Measurements from ENCODE around the gene CAV1. TPM values are rescaled to one million over a fixed set of nuclear protein-coding genes. Genes with fewer than 3 reads are reported as not detected.

CAV1 gene
- total and polyA plus RNA-seq, 2 experiments from 2014 or later, result 16.0 to 21.1 TPM

DNA sequence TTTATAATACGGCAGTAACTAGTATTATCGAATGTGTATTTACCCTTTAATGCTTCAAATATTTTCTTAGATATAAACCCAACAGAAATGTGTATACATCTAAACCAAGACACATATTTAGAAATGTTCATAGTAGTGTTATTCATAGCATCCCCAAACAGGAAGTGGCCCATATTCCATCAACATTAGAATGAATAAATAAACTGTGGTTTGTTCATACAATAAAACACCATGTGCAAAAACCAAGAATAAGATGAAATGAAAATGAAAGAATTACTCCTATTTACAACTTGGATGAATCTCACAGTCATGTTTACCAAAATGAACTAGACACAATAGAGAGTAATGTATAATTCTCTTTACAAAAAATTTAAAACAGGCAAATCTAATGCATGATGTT, 34.5 kb upstream of the CAV1 start:
- Histone ChIP-seq H3K27me3 (ENCODE audit: insufficient read depth) (no peaks in the 10 kb centered on the region), H3K79me2 (replicated peaks; ENCODE audit: insufficient read depth) (no peaks in the 10 kb centered on the region), H3F3A (replicated peaks; ENCODE audit: low read depth) (no peaks in the 10 kb centered on the region), H3K4me1 (ENCODE audit: insufficient read depth) (peaks cover 5% of the 10 kb centered on the region; the same call in 1 of the 2 replicates), H3K4me3 (no peak overlapping the region), H3K4me2 (no peak overlapping the region), H3K9me2 (ENCODE audit: insufficient read depth) (no peaks in the 10 kb centered on the region), H2AFZ (no peak overlapping the region), H3K36me3 (ENCODE audit: insufficient read depth) (no peaks in the 10 kb centered on the region), H3K27ac (ENCODE audit: low read depth) (no peak overlapping the region), H4K20me1 (replicated peaks; ENCODE audit: insufficient read depth) (no peaks in the 10 kb centered on the region)
- DNase-seq (ENCODE audit: low spot score) (no peak), ATAC-seq (no peak)
- no peak for TF ChIP-seq NANOG (IDR thresholded peaks at IDR 0.05; ENCODE audit: borderline replicate concordance)
- TF ChIP-seq POLR2AphosphoS5 (IDR thresholded peaks at IDR 0.05; ENCODE audit: low read depth), result no peak
- TF ChIP-seq, protein P1, sequence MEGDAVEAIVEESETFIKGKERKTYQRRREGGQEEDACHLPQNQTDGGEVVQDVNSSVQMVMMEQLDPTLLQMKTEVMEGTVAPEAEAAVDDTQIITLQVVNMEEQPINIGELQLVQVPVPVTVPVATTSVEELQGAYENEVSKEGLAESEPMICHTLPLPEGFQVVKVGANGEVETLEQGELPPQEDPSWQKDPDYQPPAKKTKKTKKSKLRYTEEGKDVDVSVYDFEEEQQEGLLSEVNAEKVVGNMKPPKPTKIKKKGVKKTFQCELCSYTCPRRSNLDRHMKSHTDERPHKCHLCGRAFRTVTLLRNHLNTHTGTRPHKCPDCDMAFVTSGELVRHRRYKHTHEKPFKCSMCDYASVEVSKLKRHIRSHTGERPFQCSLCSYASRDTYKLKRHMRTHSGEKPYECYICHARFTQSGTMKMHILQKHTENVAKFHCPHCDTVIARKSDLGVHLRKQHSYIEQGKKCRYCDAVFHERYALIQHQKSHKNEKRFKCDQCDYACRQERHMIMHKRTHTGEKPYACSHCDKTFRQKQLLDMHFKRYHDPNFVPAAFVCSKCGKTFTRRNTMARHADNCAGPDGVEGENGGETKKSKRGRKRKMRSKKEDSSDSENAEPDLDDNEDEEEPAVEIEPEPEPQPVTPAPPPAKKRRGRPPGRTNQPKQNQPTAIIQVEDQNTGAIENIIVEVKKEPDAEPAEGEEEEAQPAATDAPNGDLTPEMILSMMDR (conservative IDR thresholded peaks at IDR 0.05; ENCODE audit: low read depth in 2 of 2), result no peak
- TF ChIP-seq EZH2 (IDR thresholded peaks at IDR 0.05; ENCODE audit: low read depth, unreplicated experiment), result no peak
- TF ChIP-seq, protein P2, sequence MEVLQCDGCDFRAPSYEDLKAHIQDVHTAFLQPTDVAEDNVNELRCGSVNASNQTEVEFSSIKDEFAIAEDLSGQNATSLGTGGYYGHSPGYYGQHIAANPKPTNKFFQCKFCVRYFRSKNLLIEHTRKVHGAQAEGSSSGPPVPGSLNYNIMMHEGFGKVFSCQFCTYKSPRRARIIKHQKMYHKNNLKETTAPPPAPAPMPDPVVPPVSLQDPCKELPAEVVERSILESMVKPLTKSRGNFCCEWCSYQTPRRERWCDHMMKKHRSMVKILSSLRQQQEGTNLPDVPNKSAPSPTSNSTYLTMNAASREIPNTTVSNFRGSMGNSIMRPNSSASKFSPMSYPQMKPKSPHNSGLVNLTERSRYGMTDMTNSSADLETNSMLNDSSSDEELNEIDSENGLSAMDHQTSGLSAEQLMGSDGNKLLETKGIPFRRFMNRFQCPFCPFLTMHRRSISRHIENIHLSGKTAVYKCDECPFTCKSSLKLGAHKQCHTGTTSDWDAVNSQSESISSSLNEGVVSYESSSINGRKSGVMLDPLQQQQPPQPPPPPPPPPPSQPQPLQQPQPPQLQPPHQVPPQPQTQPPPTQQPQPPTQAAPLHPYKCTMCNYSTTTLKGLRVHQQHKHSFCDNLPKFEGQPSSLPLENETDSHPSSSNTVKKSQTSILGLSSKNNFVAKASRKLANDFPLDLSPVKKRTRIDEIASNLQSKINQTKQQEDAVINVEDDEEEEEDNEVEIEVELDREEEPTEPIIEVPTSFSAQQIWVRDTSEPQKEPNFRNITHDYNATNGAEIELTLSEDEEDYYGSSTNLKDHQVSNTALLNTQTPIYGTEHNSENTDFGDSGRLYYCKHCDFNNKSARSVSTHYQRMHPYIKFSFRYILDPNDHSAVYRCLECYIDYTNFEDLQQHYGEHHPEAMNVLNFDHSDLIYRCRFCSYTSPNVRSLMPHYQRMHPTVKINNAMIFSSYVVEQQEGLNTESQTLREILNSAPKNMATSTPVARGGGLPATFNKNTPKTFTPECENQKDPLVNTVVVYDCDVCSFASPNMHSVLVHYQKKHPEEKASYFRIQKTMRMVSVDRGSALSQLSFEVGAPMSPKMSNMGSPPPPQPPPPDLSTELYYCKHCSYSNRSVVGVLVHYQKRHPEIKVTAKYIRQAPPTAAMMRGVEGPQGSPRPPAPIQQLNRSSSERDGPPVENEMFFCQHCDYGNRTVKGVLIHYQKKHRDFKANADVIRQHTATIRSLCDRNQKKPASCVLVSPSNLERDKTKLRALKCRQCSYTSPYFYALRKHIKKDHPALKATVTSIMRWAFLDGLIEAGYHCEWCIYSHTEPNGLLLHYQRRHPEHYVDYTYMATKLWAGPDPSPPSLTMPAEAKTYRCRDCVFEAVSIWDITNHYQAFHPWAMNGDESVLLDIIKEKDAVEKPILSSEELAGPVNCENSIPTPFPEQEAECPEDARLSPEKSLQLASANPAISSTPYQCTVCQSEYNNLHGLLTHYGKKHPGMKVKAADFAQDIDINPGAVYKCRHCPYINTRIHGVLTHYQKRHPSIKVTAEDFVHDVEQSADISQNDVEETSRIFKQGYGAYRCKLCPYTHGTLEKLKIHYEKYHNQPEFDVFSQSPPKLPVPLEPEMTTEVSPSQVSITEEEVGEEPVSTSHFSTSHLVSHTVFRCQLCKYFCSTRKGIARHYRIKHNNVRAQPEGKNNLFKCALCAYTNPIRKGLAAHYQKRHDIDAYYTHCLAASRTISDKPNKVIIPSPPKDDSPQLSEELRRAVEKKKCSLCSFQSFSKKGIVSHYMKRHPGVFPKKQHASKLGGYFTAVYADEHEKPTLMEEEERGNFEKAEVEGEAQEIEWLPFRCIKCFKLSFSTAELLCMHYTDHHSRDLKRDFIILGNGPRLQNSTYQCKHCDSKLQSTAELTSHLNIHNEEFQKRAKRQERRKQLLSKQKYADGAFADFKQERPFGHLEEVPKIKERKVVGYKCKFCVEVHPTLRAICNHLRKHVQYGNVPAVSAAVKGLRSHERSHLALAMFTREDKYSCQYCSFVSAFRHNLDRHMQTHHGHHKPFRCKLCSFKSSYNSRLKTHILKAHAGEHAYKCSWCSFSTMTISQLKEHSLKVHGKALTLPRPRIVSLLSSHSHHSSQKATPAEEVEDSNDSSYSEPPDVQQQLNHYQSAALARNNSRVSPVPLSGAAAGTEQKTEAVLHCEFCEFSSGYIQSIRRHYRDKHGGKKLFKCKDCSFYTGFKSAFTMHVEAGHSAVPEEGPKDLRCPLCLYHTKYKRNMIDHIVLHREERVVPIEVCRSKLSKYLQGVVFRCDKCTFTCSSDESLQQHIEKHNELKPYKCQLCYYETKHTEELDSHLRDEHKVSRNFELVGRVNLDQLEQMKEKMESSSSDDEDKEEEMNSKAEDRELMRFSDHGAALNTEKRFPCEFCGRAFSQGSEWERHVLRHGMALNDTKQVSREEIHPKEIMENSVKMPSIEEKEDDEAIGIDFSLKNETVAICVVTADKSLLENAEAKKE (CRISPR knock-in tag; IDR thresholded peaks at IDR 0.05), result no peak
- TF ChIP-seq, protein P3, sequence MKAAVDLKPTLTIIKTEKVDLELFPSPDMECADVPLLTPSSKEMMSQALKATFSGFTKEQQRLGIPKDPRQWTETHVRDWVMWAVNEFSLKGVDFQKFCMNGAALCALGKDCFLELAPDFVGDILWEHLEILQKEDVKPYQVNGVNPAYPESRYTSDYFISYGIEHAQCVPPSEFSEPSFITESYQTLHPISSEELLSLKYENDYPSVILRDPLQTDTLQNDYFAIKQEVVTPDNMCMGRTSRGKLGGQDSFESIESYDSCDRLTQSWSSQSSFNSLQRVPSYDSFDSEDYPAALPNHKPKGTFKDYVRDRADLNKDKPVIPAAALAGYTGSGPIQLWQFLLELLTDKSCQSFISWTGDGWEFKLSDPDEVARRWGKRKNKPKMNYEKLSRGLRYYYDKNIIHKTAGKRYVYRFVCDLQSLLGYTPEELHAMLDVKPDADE (IDR thresholded peaks at IDR 0.05), result no peak
- no peak for TF ChIP-seq CREB1 (CRISPR knock-in tag; IDR thresholded peaks at IDR 0.05; ENCODE audit: low read depth)
- no peak for TF ChIP-seq ZNF331 (CRISPR knock-in tag; IDR thresholded peaks at IDR 0.05; ENCODE audit: low read depth)
- no peak for TF ChIP-seq STAT1 (IDR thresholded peaks at IDR 0.05; ENCODE audit: unreplicated experiment)
- no peak for TF ChIP-seq JUNB (IDR thresholded peaks at IDR 0.05; ENCODE audit: unreplicated experiment)
- TF ChIP-seq, protein P4, sequence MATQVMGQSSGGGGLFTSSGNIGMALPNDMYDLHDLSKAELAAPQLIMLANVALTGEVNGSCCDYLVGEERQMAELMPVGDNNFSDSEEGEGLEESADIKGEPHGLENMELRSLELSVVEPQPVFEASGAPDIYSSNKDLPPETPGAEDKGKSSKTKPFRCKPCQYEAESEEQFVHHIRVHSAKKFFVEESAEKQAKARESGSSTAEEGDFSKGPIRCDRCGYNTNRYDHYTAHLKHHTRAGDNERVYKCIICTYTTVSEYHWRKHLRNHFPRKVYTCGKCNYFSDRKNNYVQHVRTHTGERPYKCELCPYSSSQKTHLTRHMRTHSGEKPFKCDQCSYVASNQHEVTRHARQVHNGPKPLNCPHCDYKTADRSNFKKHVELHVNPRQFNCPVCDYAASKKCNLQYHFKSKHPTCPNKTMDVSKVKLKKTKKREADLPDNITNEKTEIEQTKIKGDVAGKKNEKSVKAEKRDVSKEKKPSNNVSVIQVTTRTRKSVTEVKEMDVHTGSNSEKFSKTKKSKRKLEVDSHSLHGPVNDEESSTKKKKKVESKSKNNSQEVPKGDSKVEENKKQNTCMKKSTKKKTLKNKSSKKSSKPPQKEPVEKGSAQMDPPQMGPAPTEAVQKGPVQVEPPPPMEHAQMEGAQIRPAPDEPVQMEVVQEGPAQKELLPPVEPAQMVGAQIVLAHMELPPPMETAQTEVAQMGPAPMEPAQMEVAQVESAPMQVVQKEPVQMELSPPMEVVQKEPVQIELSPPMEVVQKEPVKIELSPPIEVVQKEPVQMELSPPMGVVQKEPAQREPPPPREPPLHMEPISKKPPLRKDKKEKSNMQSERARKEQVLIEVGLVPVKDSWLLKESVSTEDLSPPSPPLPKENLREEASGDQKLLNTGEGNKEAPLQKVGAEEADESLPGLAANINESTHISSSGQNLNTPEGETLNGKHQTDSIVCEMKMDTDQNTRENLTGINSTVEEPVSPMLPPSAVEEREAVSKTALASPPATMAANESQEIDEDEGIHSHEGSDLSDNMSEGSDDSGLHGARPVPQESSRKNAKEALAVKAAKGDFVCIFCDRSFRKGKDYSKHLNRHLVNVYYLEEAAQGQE (IDR thresholded peaks at IDR 0.05; ENCODE audit: unreplicated experiment), result no peak
- no peak for TF ChIP-seq ZNF114 (CRISPR knock-in tag; IDR thresholded peaks at IDR 0.05)
- no peak for TF ChIP-seq EZH2phosphoT487 (IDR thresholded peaks at IDR 0.05; ENCODE audit: unreplicated experiment)
- Mint-ChIP-seq H3K9me3 (no peaks in the 10 kb centered on the region), H3K36me3 (ENCODE audit: low read depth) (no peaks in the 10 kb centered on the region), H3K4me3 (no peak overlapping the region), H3K4me1 (no peaks in the 10 kb centered on the region), H3K27ac (no peak overlapping the region), H3K27me3 (ENCODE audit: insufficient read depth, low read depth, poor library complexity) (peaks cover 4% of the 10 kb centered on the region)
